ENCODE measurements around the gene SCN5A.

The SCN5A gene

DNA sequence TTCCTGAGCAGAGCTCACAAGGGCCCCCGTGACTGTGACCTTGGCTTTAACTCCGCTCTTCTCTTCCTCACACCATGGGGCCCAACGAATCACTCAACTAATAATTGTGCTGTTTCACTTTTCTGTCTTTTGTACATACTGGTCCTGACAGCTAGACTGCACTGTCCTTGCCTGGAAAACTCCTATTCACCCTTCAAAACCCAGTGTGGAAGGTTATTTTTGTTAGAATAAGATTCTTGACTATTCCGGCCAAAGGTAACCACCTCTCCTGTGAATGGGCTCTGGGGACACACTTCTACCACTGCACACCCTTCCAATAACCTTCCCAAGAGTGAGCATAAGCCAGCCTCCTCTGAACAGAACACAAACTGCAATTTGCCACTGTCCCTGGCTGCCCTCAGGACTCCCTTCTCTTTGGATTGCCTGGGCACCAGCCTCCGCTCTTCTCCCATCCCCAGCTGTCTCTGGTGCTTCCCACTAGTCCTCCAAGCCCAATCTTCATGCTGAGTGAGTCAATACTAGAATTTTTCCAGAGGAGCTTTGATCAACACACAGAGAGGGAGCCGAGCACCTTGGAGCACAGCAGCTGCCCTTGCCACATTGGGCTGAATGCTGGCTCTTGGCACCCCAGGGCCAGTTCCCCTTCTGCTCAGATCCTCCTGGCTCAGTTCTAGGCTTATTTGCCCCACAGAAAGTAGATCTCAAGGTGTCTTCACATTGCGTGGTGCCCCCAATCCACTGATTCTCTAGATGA lies 2.1 kb downstream of the SCN5A start:
- Histone ChIP-seq H3K9me3 (ENCODE audit: control insufficient read depth, insufficient read depth, low read length) (no peaks in the 10 kb centered on the region), H3K27me3 (ENCODE audit: control insufficient read depth, insufficient read depth, low read length) (peaks cover 10% of the 10 kb centered on the region; the same call in 1 of the 2 replicates), H3K27ac (ENCODE audit: low read length) (no peak overlapping the region), H3K36me3 (ENCODE audit: control insufficient read depth, insufficient read depth, low read length) (no peaks in the 10 kb centered on the region), H3K4me3 (ENCODE audit: low read length) (no peak overlapping the region), H3K4me1 (ENCODE audit: control insufficient read depth, insufficient read depth, low read length) (0 out of 2 replicates have a peak, but pooled peaks cover 2% of the 10 kb centered on the region)
- WGBS (ENCODE audit: insufficient coverage, insufficient read length), result no CpG with 5 or more reads among the region's 7 CpGs
- no peak for DNase-seq (ENCODE audit: low read depth, low spot score)

DNA sequence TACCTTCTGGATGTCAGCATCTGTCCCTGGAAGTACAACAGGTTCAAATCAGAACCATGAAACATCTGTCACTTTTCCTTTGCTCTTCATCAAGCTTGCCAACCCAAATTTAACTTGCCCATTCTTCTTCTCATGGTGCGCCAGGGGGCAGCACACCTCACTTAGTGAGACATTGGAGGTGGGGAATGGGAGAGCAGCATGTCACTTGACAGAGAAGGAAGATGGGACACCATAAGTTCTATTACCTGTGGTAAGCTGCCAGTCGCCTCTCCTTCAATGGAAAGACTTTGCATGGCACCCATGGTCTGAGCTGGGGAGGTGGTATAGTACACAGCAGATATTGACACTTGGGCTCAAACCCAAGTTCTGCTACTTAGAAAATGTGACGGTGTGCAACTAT lies 2.9 kb downstream of the SCN5A start:
- Histone ChIP-seq H3K4me1 (ENCODE audit: control insufficient read depth, insufficient read depth, low read length) (0 out of 2 replicates have a peak, but pooled peaks cover 2% of the 10 kb centered on the region), H3K27ac (ENCODE audit: low read length) (no peak overlapping the region), H3K9me3 (ENCODE audit: control insufficient read depth, insufficient read depth, low read length) (no peaks in the 10 kb centered on the region), H3K36me3 (ENCODE audit: control insufficient read depth, insufficient read depth, low read length) (no peaks in the 10 kb centered on the region), H3K4me3 (ENCODE audit: low read length) (no peak overlapping the region), H3K27me3 (ENCODE audit: control insufficient read depth, insufficient read depth, low read length) (peaks cover 10% of the 10 kb centered on the region; the same call in 1 of the 2 replicates)
- WGBS (ENCODE audit: insufficient coverage, insufficient read length), result no CpG with 5 or more reads among the region's 3 CpGs
- no peak for DNase-seq (ENCODE audit: low read depth, low spot score)

DNA sequence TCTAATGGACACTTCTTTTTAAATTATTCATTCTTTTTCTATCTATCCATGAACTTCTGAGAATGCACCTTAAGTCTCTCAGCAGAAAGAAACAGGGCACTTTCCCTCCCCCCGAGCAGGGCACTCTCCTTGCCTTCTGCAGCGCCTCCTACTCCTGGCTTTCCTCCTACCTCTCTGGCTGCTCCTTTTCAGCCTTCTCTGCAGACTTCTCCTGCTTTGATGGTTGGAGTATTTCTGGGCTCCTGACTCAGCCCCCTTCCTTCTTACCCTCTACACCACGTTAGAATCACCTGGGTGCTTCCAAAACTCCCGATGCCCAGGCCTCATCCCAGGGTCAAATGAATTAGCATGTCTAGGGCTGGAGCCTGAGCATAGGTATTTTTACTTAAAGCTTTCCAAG lies 3.4 kb downstream of the SCN5A start:
- 0 out of 2 replicates have a peak, but pooled peaks cover 2% of the 10 kb centered on the region for H3K4me1 ChIP-seq (ENCODE audit: control insufficient read depth, insufficient read depth, low read length)
- peaks cover 10% of the 10 kb centered on the region; the same call in 1 of the 2 replicates for H3K27me3 ChIP-seq (ENCODE audit: control insufficient read depth, insufficient read depth, low read length)
- WGBS (ENCODE audit: insufficient coverage, insufficient read length), result no CpG with 5 or more reads among the region's 4 CpGs
- H3K4me3 ChIP-seq (ENCODE audit: low read length), result no peak overlapping the region
- no peak overlapping the region for H3K27ac ChIP-seq (ENCODE audit: low read length)
- DNase-seq (ENCODE audit: low read depth, low spot score), result no peak
- H3K36me3 ChIP-seq (ENCODE audit: control insufficient read depth, insufficient read depth, low read length), result no peaks in the 10 kb centered on the region
- H3K9me3 ChIP-seq (ENCODE audit: control insufficient read depth, insufficient read depth, low read length), result no peaks in the 10 kb centered on the region

DNA sequence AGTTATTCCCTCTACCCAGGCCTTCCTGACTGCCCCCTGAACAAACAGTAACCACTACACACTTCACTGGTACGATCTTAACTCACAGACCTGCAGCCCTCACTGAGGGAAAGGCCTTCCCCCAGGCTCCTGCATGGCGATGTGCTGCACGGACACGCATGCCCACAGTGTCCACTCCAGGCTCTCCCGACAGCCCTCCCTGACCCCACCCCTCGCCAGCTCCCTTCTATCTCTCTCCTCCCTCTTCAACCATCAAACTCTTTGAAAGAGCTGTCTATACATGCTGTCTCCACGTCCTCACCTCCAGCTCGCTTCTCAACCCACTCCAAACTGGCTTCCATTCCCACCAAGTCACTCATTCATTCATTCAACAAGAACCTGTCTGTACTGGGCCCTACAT lies 3.9 kb downstream of the SCN5A start:
- no peak overlapping the region for H3K4me3 ChIP-seq (ENCODE audit: low read length)
- H3K27me3 ChIP-seq (ENCODE audit: control insufficient read depth, insufficient read depth, low read length), result peaks cover 10% of the 10 kb centered on the region; the same call in 1 of the 2 replicates
- no CpG with 5 or more reads among the region's 8 CpGs for WGBS (ENCODE audit: insufficient coverage, insufficient read length)
- no peaks in the 10 kb centered on the region for H3K36me3 ChIP-seq (ENCODE audit: control insufficient read depth, insufficient read depth, low read length)
- no peaks in the 10 kb centered on the region for H3K9me3 ChIP-seq (ENCODE audit: control insufficient read depth, insufficient read depth, low read length)
- no peak for DNase-seq (ENCODE audit: low read depth, low spot score)
- no peak overlapping the region for H3K27ac ChIP-seq (ENCODE audit: low read length)
- 0 out of 2 replicates have a peak, but pooled peaks cover 2% of the 10 kb centered on the region for H3K4me1 ChIP-seq (ENCODE audit: control insufficient read depth, insufficient read depth, low read length)

DNA sequence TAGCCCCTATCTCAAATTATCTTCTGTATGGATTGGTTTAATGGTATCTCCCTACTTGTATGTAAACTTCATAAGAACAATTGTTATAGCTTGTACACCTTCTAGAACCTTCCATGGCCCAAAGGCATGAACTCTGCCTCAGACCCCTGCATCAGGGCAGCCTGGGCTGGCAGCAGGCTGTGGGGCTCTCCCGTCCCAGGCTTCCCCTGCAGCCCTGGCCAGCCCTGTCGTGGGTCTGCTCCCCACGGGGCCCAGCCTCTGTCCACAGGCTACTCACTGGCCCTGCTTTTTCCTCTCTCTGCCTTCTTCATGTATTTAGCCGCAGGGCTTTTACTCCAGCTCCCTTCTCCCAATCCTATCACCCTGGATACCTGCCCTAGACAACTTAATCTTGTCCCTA lies 4.4 kb downstream of the SCN5A start:
- no peak overlapping the region for H3K27ac ChIP-seq (ENCODE audit: low read length)
- 0 out of 2 replicates have a peak, but pooled peaks cover 2% of the 10 kb centered on the region for H3K4me1 ChIP-seq (ENCODE audit: control insufficient read depth, insufficient read depth, low read length)
- H3K4me3 ChIP-seq (ENCODE audit: low read length), result no peak overlapping the region
- no CpG with 5 or more reads among the region's 4 CpGs for WGBS (ENCODE audit: insufficient coverage, insufficient read length)
- no peaks in the 10 kb centered on the region for H3K36me3 ChIP-seq (ENCODE audit: control insufficient read depth, insufficient read depth, low read length)
- no peak for DNase-seq (ENCODE audit: low read depth, low spot score)
- H3K27me3 ChIP-seq (ENCODE audit: control insufficient read depth, insufficient read depth, low read length), result peaks cover 6% of the 10 kb centered on the region; the same call in 1 of the 2 replicates
- H3K9me3 ChIP-seq (ENCODE audit: control insufficient read depth, insufficient read depth, low read length), result no peaks in the 10 kb centered on the region

DNA sequence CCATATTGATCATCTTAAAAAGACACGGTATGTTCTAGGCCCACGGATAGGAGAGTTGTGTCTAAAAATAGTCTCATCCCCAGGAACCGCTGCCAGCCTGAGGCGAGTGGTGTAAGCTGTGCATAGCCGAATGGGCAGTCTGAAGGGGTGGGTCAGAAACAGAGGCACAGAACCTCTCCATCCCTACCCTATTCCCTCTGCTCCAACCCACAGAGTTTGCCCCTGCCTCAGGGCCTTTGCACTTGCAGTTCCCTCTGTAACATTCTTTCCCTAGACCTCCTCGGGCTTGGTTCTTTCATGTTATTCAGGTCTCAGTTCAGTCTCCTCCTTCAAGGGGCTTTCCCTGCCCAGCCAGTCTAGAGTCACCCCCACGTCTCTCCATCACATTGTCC lies 4.8 kb downstream of the SCN5A start:
- no peaks in the 10 kb centered on the region for H3K9me3 ChIP-seq (ENCODE audit: control insufficient read depth, insufficient read depth, low read length)
- WGBS (ENCODE audit: insufficient coverage, insufficient read length), result no CpG with 5 or more reads among the region's 7 CpGs
- no peak for DNase-seq (ENCODE audit: low read depth, low spot score)
- no peak overlapping the region for H3K4me3 ChIP-seq (ENCODE audit: low read length)
- peaks cover 3% of the 10 kb centered on the region; the same call in 1 of the 2 replicates for H3K27me3 ChIP-seq (ENCODE audit: control insufficient read depth, insufficient read depth, low read length)
- no peaks in the 10 kb centered on the region for H3K4me1 ChIP-seq (ENCODE audit: control insufficient read depth, insufficient read depth, low read length)
- no peaks in the 10 kb centered on the region for H3K36me3 ChIP-seq (ENCODE audit: control insufficient read depth, insufficient read depth, low read length)
- H3K27ac ChIP-seq (ENCODE audit: low read length), result no peak overlapping the region

DNA sequence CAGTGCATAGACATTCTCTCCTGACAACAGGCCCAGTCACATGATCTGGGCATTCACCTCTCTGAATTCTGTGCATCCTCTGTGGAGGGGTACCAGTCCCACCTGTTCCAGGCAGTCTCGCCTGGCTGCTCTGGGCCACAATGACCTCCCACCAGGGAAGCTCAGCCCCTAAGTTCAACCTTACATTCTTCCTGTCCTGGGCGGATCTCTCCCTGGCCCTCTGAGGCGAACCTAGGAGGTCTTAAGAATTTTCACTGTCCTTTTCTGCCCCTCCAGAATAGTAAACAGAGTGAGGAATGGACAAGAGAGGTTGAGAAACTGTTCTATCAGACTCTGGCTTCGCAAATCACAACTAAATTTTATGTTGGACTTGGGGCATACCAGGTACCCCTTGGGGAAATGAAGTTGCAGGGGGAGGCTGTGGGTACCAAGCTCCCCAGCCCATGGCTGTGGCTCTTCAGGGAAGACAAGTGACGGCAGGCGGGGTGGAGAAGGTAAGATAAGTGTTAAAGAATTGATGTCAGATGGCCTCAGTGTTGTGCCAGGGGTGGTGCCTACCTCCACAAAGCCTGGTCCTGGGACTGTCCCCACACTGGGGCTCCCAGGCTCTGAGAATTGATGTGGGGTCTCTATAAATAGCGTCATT lies 5.3 kb downstream of the SCN5A start:
- H3K4me3 ChIP-seq (ENCODE audit: low read length), result no peak overlapping the region
- WGBS (ENCODE audit: insufficient coverage, insufficient read length), result no CpG with 5 or more reads among the region's 7 CpGs
- H3K27me3 ChIP-seq (ENCODE audit: control insufficient read depth, insufficient read depth, low read length), result peaks cover 3% of the 10 kb centered on the region; the same call in 1 of the 2 replicates
- no peaks in the 10 kb centered on the region for H3K9me3 ChIP-seq (ENCODE audit: control insufficient read depth, insufficient read depth, low read length)
- no peak overlapping the region for H3K27ac ChIP-seq (ENCODE audit: low read length)
- no peaks in the 10 kb centered on the region for H3K36me3 ChIP-seq (ENCODE audit: control insufficient read depth, insufficient read depth, low read length)
- DNase-seq (ENCODE audit: low read depth, low spot score), result no peak
- no peaks in the 10 kb centered on the region for H3K4me1 ChIP-seq (ENCODE audit: control insufficient read depth, insufficient read depth, low read length)

DNA sequence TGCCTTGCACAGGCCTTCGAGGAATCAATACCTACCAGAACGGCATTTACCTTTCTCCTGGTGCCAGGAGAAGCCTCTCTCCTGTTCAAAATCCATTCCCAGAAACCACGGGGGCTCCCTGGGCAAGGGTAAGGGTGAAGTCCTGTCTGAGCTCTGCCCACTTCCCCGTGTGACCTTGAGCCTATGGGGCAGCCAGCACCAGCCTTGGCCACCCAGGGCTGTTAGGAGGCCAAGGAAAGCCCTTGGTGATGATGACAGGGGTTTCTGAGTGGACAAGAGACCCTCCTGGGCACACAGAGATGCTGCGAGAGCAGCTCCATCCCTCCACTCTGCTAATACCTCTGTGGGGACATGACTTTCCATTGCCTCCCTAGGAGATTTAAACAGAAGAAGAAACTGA lies 5.9 kb downstream of the SCN5A start:
- Histone ChIP-seq H3K4me1 (ENCODE audit: control insufficient read depth, insufficient read depth, low read length) (no peaks in the 10 kb centered on the region), H3K27ac (ENCODE audit: low read length) (no peak overlapping the region), H3K9me3 (ENCODE audit: control insufficient read depth, insufficient read depth, low read length) (no peaks in the 10 kb centered on the region), H3K36me3 (ENCODE audit: control insufficient read depth, insufficient read depth, low read length) (no peaks in the 10 kb centered on the region), H3K4me3 (ENCODE audit: low read length) (no peak overlapping the region), H3K27me3 (ENCODE audit: control insufficient read depth, insufficient read depth, low read length) (peaks cover 2% of the 10 kb centered on the region; the same call in 1 of the 2 replicates)
- WGBS (ENCODE audit: insufficient coverage, insufficient read length), result no CpG with 5 or more reads among the region's 5 CpGs
- no peak for DNase-seq (ENCODE audit: low read depth, low spot score)

DNA sequence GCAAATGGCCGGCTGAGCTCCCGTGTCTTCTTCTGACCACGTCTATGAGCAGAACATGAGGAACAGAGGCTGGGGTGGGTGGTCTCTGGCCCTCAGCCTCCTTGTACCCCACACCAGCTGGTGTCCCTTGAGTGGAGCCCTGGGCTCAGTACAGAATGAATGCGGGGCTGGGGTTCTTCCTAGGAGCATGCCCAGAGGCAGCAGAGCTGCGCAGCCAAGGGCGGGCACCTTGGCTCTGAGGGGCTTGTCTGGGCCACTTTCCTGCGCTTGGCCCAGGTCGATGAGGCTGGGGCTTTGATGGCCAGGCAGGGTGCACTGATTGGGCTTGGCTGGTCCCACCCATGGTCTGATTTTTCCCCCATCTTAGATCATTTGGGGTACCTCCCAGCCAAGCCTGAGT lies 6.4 kb downstream of the SCN5A start:
- no peak for DNase-seq (ENCODE audit: low read depth, low spot score)
- no CpG with 5 or more reads among the region's 8 CpGs for WGBS (ENCODE audit: insufficient coverage, insufficient read length)
- Histone ChIP-seq H3K9me3 (ENCODE audit: control insufficient read depth, insufficient read depth, low read length) (no peaks in the 10 kb centered on the region), H3K36me3 (ENCODE audit: control insufficient read depth, insufficient read depth, low read length) (no peaks in the 10 kb centered on the region), H3K27me3 (ENCODE audit: control insufficient read depth, insufficient read depth, low read length) (no peaks in the 10 kb centered on the region), H3K27ac (ENCODE audit: low read length) (no peak overlapping the region), H3K4me3 (ENCODE audit: low read length) (no peak overlapping the region), H3K4me1 (ENCODE audit: control insufficient read depth, insufficient read depth, low read length) (peaks cover 3% of the 10 kb centered on the region)

DNA sequence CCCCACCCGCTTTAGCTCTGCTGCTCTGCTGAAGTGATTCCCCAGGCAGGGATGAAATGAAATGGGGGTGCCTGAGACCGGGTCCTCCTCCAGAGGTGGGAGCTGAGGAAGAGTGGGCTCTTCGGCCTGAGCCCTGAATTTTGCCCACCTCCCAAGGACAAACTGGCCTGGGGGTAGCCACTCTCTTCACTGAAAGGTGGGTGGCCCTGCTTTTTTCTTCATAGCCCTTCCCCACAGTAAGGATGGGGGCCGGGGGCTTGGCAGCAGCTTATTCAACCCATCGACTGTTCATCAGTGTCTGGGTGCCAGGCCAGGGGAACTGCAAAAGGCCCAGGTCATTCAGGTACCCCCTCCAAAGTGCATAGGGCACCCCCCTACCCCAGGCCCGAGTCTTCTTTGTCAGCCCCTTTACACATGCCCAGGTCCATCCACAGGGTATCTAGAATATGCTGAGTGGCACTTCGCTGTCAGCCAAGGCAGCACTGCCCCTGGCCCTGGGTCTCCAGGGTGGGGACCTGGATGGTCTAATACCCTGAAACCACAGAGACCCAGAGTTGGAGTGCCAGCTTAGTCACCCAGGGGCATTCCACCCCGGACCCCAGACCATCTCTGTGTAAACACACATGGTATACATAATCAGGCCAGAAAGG lies 7.9 kb downstream of the SCN5A start:
- no CpG with 5 or more reads among the region's 8 CpGs for WGBS (ENCODE audit: insufficient coverage, insufficient read length)
- H3K9me3 ChIP-seq (ENCODE audit: control insufficient read depth, insufficient read depth, low read length), result no peaks in the 10 kb centered on the region

More for the DNA sequence above, 7.9 kb downstream of the SCN5A start:
- Histone ChIP-seq H3K36me3 (ENCODE audit: control insufficient read depth, insufficient read depth, low read length) (no peaks in the 10 kb centered on the region), H3K27ac (ENCODE audit: low read length) (no peak overlapping the region), H3K4me3 (ENCODE audit: low read length) (no peak overlapping the region), H3K27me3 (ENCODE audit: control insufficient read depth, insufficient read depth, low read length) (no peaks in the 10 kb centered on the region), H3K4me1 (ENCODE audit: control insufficient read depth, insufficient read depth, low read length) (peaks cover 5% of the 10 kb centered on the region)
- no peak for DNase-seq (ENCODE audit: low read depth, low spot score)

Measured in iPS DF 6.9 (cell line).